ENCODE data around the gene SLC8A2.

DNA sequence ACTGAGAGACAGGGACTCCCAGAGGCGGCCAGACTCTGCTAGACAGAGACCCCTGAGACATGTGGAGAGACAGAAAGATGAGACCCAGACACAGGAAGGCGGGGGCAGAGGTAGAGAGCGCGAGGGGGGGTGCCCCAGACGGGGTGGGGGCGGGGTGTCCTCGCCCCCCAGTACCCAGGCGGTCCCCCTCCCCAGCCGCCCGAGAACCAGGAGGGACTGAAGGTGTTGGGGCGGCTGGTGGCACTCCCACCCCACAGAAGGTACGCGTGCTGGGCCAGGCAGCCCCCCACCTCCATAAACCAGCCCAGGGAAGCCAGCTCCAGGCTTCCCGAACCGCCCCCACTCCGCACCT lies 336 bp downstream of the SLC8A2 start:
- TF ChIP-seq, protein P1, sequence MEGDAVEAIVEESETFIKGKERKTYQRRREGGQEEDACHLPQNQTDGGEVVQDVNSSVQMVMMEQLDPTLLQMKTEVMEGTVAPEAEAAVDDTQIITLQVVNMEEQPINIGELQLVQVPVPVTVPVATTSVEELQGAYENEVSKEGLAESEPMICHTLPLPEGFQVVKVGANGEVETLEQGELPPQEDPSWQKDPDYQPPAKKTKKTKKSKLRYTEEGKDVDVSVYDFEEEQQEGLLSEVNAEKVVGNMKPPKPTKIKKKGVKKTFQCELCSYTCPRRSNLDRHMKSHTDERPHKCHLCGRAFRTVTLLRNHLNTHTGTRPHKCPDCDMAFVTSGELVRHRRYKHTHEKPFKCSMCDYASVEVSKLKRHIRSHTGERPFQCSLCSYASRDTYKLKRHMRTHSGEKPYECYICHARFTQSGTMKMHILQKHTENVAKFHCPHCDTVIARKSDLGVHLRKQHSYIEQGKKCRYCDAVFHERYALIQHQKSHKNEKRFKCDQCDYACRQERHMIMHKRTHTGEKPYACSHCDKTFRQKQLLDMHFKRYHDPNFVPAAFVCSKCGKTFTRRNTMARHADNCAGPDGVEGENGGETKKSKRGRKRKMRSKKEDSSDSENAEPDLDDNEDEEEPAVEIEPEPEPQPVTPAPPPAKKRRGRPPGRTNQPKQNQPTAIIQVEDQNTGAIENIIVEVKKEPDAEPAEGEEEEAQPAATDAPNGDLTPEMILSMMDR (optimal IDR thresholded peaks at IDR 0.05 in 1 of 3, IDR thresholded peaks at IDR 0.05 in 1 of 3, conservative IDR thresholded peaks at IDR 0.05 in 1 of 3; ENCODE audit: extremely low read depth in 1 of 3, insufficient read depth in 2 of 3, low read length in 3 of 3) = no peak
- TF ChIP-seq EZH2 (IDR thresholded peaks at IDR 0.05; ENCODE audit: low read length) = peak; percentile 49
